GM13976 (cell line): ENCODE measurements around the gene MYRIP.
A peak's percentile ranks its signal among the peaks of the same experiment; 100 is the strongest.

ENCODE experiments used
- DNase-seq: peaks from one replicate; pipeline ENCODE4 v3.0.0; 2012; ENCODE audit warnings: low spot score
- CTCF ChIP-seq: IDR thresholded peaks from 2 replicates; pipeline ENCODE4 v1.5.1; 2012; ENCODE audit warnings: borderline replicate concordance, mild to moderate bottlenecking; ENCODE audit not compliant: insufficient read depth; ENCODE audit errors: extremely low read depth, missing control alignments, control extremely low read depth
- in situ Hi-C: fragments of 300-500 bp; cut with MboI; formaldehyde crosslinking; loops from one replicate; pipeline ENCODE4 v1.12.0; 2022; ENCODE audit warnings: low sequenced_read_pairs, mixed read lengths, inconsistent platforms; ENCODE audit not compliant: unreplicated experiment

MYRIP gene

GRCh38 chr3:40229386-40229785 lies 420.0 kb downstream of the MYRIP start:
- in situ Hi-C loops = no loop called here
- TF ChIP-seq CTCF = no peak
- DNase-seq = peak; percentile 10

- in situ Hi-C loops = no loop called here
- DNase-seq = no peak
- TF ChIP-seq CTCF = no peak
Measured at GRCh38 chr3:40229963-40230362, 420.6 kb downstream of the MYRIP start.

- no peak for TF ChIP-seq CTCF
- in situ Hi-C loops = no loop called here
- DNase-seq = no peak
Measured at GRCh38 chr3:40230382-40230781, 421.0 kb downstream of the MYRIP start.

- in situ Hi-C loops = no loop called here
- no peak for TF ChIP-seq CTCF
- no peak for DNase-seq
Measured at GRCh38 chr3:40232626-40233025, 423.2 kb downstream of the MYRIP start.

- in situ Hi-C loops = no loop called here
- TF ChIP-seq CTCF = no peak
- DNase-seq = no peak
Measured at GRCh38 chr3:40237159-40237558, 427.8 kb downstream of the MYRIP start.

GRCh38 chr3:40237889-40238571 lies 428.6 kb downstream of the MYRIP start:
- no peak for DNase-seq
- in situ Hi-C loops = no loop called here
- TF ChIP-seq CTCF = no peak
